GM13977 (cell line): Measurements from ENCODE around the gene CNTNAP4.

Source experiments
- DNase-seq: peaks from one replicate; pipeline ENCODE4 v3.0.0; 2012; ENCODE audit warnings: low spot score
- in situ Hi-C: fragments of 300-500 bp; cut with MboI; formaldehyde crosslinking; loops from one replicate; pipeline ENCODE4 v1.12.0; 2022; ENCODE audit warnings: low sequenced_read_pairs, low pct_unique_long_range_greater_than_20kb, mixed read lengths, inconsistent platforms; ENCODE audit not compliant: unreplicated experiment
- TF ChIP-seq, protein P1 (sequence below): IDR thresholded peaks from 2 replicates; pipeline ENCODE4 v1.5.1; 2012; ENCODE audit warnings: mild to moderate bottlenecking, control low read depth; ENCODE audit not compliant: insufficient read depth; ENCODE audit errors: extremely low read depth, missing control alignments

Gene CNTNAP4

DNA sequence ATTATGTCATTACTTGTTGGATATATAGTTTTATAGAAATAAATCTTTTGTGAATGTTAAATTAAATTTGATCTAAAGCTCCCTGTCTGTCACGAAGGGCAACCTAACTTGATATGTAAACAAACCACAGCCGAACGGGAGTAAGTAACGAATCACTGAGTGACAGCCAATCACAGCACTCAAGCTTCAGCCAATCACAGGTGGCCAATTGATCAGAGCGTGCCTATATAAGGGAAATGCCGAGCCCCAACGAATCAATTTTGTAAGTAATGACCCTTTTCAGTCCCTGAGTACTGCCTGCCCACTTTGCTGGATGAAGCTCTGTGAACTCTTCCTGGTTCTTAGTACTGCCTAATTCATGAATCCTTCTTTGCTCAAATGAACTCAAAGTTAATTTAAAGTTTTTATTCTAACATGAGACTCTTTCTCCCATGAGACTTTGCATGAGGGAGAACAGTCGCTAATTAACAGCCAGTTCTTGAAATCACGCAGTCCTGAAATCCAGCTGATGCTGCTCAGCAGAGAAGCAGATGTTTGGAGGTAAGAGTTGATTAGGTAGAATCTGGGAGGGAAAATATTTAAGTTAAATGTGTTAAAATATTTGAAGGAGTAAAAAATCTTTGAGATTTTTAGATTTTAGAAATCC lies 302.2 kb downstream of the CNTNAP4 start:
- DNase-seq: no peak
- in situ Hi-C loops: no loop called here
- TF ChIP-seq, protein P1, sequence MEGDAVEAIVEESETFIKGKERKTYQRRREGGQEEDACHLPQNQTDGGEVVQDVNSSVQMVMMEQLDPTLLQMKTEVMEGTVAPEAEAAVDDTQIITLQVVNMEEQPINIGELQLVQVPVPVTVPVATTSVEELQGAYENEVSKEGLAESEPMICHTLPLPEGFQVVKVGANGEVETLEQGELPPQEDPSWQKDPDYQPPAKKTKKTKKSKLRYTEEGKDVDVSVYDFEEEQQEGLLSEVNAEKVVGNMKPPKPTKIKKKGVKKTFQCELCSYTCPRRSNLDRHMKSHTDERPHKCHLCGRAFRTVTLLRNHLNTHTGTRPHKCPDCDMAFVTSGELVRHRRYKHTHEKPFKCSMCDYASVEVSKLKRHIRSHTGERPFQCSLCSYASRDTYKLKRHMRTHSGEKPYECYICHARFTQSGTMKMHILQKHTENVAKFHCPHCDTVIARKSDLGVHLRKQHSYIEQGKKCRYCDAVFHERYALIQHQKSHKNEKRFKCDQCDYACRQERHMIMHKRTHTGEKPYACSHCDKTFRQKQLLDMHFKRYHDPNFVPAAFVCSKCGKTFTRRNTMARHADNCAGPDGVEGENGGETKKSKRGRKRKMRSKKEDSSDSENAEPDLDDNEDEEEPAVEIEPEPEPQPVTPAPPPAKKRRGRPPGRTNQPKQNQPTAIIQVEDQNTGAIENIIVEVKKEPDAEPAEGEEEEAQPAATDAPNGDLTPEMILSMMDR: no peak

GRCh38 chr16:76583466-76583865 lies 306.3 kb downstream of the CNTNAP4 start:
- DNase-seq: no peak

DNA sequence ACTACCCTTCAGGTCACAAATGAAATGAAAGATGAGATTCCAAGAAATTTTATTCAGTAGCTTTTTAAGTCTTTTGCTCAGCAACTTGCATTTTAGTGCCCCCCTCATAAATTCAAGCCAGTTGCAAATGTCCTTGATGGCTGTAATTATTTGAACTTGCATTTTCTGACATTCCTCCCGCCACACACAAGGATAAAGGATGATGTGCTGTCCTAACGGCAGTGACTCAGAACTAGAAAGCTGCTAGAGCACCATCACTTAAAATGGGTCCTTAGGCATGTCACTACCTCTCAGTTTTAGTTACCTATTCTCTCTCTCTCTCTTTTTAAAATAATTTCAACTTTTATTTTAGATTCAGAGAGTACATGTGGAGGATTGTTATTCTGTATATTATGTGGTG lies 306.7 kb downstream of the CNTNAP4 start:
- TF ChIP-seq, protein P1: no peak
- DNase-seq: no peak
- in situ Hi-C loops: no loop called here

More at GRCh38 chr16:76583466-76583865, 306.3 kb downstream of the CNTNAP4 start:
- TF ChIP-seq, protein P1: no peak
- in situ Hi-C loops: no loop called here

DNA sequence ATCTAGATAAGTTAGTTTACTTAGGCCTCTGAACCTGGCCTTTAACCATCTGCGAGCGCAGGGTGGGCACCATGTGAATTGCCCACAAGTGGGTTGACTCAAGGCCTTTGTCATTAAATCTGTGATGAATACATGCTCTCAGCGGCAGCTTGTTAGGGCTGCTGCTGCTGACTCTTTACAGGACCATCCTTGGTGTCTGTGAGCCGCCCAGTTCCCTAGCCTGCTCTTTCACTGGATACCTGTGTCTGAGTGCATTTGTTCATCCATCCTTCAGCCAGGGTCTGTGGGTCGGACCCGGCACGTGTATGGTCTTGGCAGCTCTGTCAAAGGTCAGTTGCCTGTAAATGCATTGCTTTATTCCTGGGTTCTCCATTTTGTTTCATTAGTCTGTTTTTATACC lies 321.3 kb downstream of the CNTNAP4 start:
- DNase-seq: no peak
- in situ Hi-C loops: no loop called here
- TF ChIP-seq, protein P1: no peak

DNA sequence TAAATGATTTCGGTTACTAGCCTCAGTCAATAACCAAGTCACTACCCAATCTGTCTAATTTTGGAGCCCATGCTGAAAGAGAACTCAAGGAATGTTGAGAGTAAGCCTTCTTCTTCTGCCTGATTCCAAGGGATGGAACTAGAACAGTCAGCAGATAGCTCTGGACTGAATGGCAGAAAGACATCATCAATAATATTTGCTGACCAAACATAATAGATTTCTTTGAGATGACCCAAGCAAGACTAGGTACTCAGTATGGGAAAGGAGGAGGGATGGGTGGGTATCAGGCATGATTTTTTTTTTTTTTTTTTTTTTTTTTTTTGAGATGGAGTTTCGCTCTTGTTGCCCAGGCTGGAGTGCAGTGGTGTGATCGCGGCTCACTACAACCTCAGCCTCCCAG lies 330.1 kb downstream of the CNTNAP4 start:
- TF ChIP-seq, protein P1: no peak
- in situ Hi-C loops: no loop called here
- DNase-seq: no peak
